GM23338 (cell line): ENCODE measurements around the gene JMJD7. TPM values are rescaled to one million over a fixed set of nuclear protein-coding genes. Genes with fewer than 3 reads are reported as not detected.

Experiments used
- ATAC-seq: fragments of 200-7000 bp; cut with Tn5 transposase; 3 replicates; pipeline ENCODE4 v1.9.1; 2020
- DNase-seq: peaks from one replicate; pipeline ENCODE4 v3.0.0-alpha.2; 2015; ENCODE audit warnings: low spot score
- H2AFZ ChIP-seq: fragments of 200-600 bp; sonication (generic); 2 replicates; pipeline ENCODE4 v1.8.0; 2016; ENCODE audit warnings: antibody characterized with exemption, mild to moderate bottlenecking, moderate library complexity
- H3F3A ChIP-seq: fragments of 200-600 bp; sonication (generic); replicated peaks from 2 replicates; pipeline ENCODE4 v1.8.0; 2017; ENCODE audit warnings: antibody characterized with exemption, mixed run types, low read depth
- H3K27ac ChIP-seq: fragments of 200-600 bp; sonication (generic); 2 replicates; pipeline ENCODE4 v1.6.1; 2016; ENCODE audit warnings: low read depth
- H3K27me3 ChIP-seq: fragments of 200-600 bp; sonication (generic); 2 replicates; pipeline ENCODE4 v1.8.0; 2016; ENCODE audit warnings: mild to moderate bottlenecking, mixed run types, moderate library complexity; ENCODE audit not compliant: insufficient read depth
- H3K36me3 ChIP-seq: fragments of 200-600 bp; sonication (generic); 2 replicates; pipeline ENCODE4 v1.8.0; 2016; ENCODE audit warnings: mild to moderate bottlenecking; ENCODE audit not compliant: insufficient read depth
- H3K4me1 ChIP-seq: fragments of 200-600 bp; sonication (generic); 2 replicates; pipeline ENCODE4 v1.8.0; 2016; ENCODE audit warnings: mild to moderate bottlenecking, moderate library complexity; ENCODE audit not compliant: insufficient read depth
- H3K4me2 ChIP-seq: fragments of 200-600 bp; sonication (generic); 2 replicates; pipeline ENCODE4 v1.7.1; 2017; ENCODE audit warnings: mixed run types
- H3K4me3 ChIP-seq: fragments of 200-600 bp; sonication (generic); 2 replicates; pipeline ENCODE4 v1.6.1; 2016; ENCODE audit warnings: mixed run types
- H3K79me2 ChIP-seq: fragments of 200-600 bp; sonication (generic); replicated peaks from 2 replicates; pipeline ENCODE4 v1.8.0; 2017; ENCODE audit warnings: mild to moderate bottlenecking; ENCODE audit not compliant: insufficient read depth
- H3K9me2 ChIP-seq: fragments of 200-600 bp; sonication (generic); 2 replicates; pipeline ENCODE4 v1.8.0; 2017; ENCODE audit not compliant: insufficient read depth
- H4K20me1 ChIP-seq: fragments of 200-600 bp; sonication (generic); replicated peaks from 2 replicates; pipeline ENCODE4 v1.8.0; 2017; ENCODE audit warnings: mild to moderate bottlenecking; ENCODE audit not compliant: insufficient read depth
- H3K27ac Mint-ChIP-seq: 2 replicates; pipeline ENCODE4 v1.8.0; 2020; ENCODE audit warnings: inconsistent platforms, mild to moderate bottlenecking, moderate library complexity, mixed read lengths
- H3K27me3 Mint-ChIP-seq: 3 replicates; pipeline ENCODE4 v1.8.0; 2022; ENCODE audit warnings: low read depth, mild to moderate bottlenecking, moderate library complexity, mixed read lengths, inconsistent platforms; ENCODE audit not compliant: insufficient read depth, poor library complexity
- H3K36me3 Mint-ChIP-seq: 3 replicates; pipeline ENCODE4 v1.8.0; 2021; ENCODE audit warnings: low read depth, mild to moderate bottlenecking, inconsistent platforms, moderate library complexity, mixed read lengths
- H3K4me1 Mint-ChIP-seq: 3 replicates; pipeline ENCODE4 v1.8.0; 2020; ENCODE audit warnings: mild to moderate bottlenecking, inconsistent platforms, mixed read lengths
- H3K4me3 Mint-ChIP-seq: 3 replicates; pipeline ENCODE4 v1.8.0; 2021; ENCODE audit warnings: moderate library complexity, mild to moderate bottlenecking, inconsistent platforms, mixed read lengths
- H3K9me3 Mint-ChIP-seq: 3 replicates; pipeline ENCODE4 v1.8.0; 2020; ENCODE audit warnings: moderate library complexity, mild to moderate bottlenecking, inconsistent platforms, mixed read lengths
- CREB1 ChIP-seq: fragments of 250-450 bp; sonication (Bioruptor Pico); IDR thresholded peaks from 2 replicates; pipeline ENCODE4 v1.5.0; 2020; ENCODE audit warnings: low read depth, mild to moderate bottlenecking, moderate library complexity
- EZH2 ChIP-seq: fragments of 200-600 bp; sonication (generic); IDR thresholded peaks from one replicate; pipeline ENCODE4 v1.8.0; 2017; ENCODE audit warnings: antibody characterized with exemption, mild to moderate bottlenecking, low read depth; ENCODE audit not compliant: unreplicated experiment
- EZH2phosphoT487 ChIP-seq: fragments of 200-600 bp; sonication (generic); IDR thresholded peaks from one replicate; pipeline ENCODE4 v1.8.1; 2018; ENCODE audit warnings: antibody characterized with exemption; ENCODE audit not compliant: unreplicated experiment
- JUNB ChIP-seq: IDR thresholded peaks from one replicate; pipeline ENCODE4 v1.6.1; 2016; ENCODE audit warnings: antibody characterized with exemption; ENCODE audit not compliant: unreplicated experiment
- NANOG ChIP-seq: IDR thresholded peaks from 2 replicates; pipeline ENCODE4 v1.6.1; 2016; ENCODE audit warnings: antibody characterized with exemption, borderline replicate concordance
- POLR2AphosphoS5 ChIP-seq: IDR thresholded peaks from 2 replicates; pipeline ENCODE4 v1.6.1; 2016; ENCODE audit warnings: antibody characterized with exemption, low read depth
- STAT1 ChIP-seq: IDR thresholded peaks from one replicate; pipeline ENCODE4 v1.6.1; 2016; ENCODE audit warnings: antibody characterized with exemption; ENCODE audit not compliant: unreplicated experiment
- ZNF114 ChIP-seq: fragments of 250-450 bp; sonication (Bioruptor Pico); IDR thresholded peaks from 2 replicates; pipeline ENCODE4 v1.5.0; 2020; ENCODE audit warnings: mild to moderate bottlenecking, moderate library complexity
- ZNF331 ChIP-seq: fragments of 250-450 bp; sonication (Bioruptor Pico); IDR thresholded peaks from 2 replicates; pipeline ENCODE4 v1.5.0; 2020; ENCODE audit warnings: low read depth, mild to moderate bottlenecking, moderate library complexity
- polyA plus RNA-seq: library from polyadenylated mRNA; unstranded; fragments of >200 nt; fragmentation: Nextera tagmentation; extraction: Ambion mirVana; gene quantifications from 2 replicates; pipeline ENCODE4 v1.2.1, GENCODE V29; 2016
- total RNA-seq: library from RNA; depleted of rRNA; stranded (reverse); fragments of >200 nt; shearing (Covaris generic); gene quantifications from 2 replicates; pipeline ENCODE4 v1.2.3, GENCODE V29; 2014
- TF ChIP-seq, protein P1 (sequence below): fragments of 250-450 bp; sonication (Bioruptor Pico); IDR thresholded peaks from 2 replicates; pipeline ENCODE4 v1.5.0; 2020; ENCODE audit warnings: mild to moderate bottlenecking, moderate library complexity
- TF ChIP-seq, protein P2 (sequence below): IDR thresholded peaks from one replicate; pipeline ENCODE4 v1.6.1; 2018; ENCODE audit warnings: antibody characterized with exemption; ENCODE audit not compliant: unreplicated experiment
- TF ChIP-seq, protein P3 (sequence below), 2 experiments: fragments of 200-600 bp in 1 of 2; sonication (generic) in 1 of 2; conservative IDR thresholded peaks; 2 replicates each; pipeline versions ENCODE4 v1.5.1 to v1.6.1; 2016 to 2017; ENCODE audit warnings: antibody characterized with exemption in 2 of 2, low read depth in 2 of 2, mild to moderate bottlenecking in 2 of 2, moderate library complexity in 1 of 2
- TF ChIP-seq, protein P4 (sequence below): IDR thresholded peaks from 2 replicates; pipeline ENCODE4 v1.6.1; 2016; ENCODE audit warnings: antibody characterized with exemption

JMJD7 gene
- total and polyA plus RNA-seq, 2 experiments from 2014 or later: 8.5 to 9.2 TPM

DNA sequence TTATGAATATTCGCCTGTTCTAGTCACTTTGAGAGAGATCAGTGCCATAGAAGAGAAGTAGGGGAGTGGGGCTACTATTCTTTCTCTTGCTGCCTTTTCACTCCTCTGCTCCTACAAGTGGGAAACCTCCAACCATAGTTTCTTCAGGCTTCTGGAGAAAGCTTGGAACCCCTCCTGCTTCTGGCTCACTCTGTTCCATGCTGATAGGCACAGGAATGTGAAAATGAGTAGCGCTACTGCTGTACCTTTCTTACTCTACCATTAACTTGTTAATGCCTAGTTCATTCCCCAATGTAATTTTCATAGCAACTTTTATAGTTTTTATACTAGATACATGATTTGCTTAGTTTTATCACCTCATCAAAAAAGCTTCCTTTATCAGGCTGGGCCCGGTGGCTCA, 26.7 kb upstream of the JMJD7 start:
- H3K27me3 Mint-ChIP-seq: no peaks in the 10 kb centered on the region
- TF ChIP-seq, protein P1, sequence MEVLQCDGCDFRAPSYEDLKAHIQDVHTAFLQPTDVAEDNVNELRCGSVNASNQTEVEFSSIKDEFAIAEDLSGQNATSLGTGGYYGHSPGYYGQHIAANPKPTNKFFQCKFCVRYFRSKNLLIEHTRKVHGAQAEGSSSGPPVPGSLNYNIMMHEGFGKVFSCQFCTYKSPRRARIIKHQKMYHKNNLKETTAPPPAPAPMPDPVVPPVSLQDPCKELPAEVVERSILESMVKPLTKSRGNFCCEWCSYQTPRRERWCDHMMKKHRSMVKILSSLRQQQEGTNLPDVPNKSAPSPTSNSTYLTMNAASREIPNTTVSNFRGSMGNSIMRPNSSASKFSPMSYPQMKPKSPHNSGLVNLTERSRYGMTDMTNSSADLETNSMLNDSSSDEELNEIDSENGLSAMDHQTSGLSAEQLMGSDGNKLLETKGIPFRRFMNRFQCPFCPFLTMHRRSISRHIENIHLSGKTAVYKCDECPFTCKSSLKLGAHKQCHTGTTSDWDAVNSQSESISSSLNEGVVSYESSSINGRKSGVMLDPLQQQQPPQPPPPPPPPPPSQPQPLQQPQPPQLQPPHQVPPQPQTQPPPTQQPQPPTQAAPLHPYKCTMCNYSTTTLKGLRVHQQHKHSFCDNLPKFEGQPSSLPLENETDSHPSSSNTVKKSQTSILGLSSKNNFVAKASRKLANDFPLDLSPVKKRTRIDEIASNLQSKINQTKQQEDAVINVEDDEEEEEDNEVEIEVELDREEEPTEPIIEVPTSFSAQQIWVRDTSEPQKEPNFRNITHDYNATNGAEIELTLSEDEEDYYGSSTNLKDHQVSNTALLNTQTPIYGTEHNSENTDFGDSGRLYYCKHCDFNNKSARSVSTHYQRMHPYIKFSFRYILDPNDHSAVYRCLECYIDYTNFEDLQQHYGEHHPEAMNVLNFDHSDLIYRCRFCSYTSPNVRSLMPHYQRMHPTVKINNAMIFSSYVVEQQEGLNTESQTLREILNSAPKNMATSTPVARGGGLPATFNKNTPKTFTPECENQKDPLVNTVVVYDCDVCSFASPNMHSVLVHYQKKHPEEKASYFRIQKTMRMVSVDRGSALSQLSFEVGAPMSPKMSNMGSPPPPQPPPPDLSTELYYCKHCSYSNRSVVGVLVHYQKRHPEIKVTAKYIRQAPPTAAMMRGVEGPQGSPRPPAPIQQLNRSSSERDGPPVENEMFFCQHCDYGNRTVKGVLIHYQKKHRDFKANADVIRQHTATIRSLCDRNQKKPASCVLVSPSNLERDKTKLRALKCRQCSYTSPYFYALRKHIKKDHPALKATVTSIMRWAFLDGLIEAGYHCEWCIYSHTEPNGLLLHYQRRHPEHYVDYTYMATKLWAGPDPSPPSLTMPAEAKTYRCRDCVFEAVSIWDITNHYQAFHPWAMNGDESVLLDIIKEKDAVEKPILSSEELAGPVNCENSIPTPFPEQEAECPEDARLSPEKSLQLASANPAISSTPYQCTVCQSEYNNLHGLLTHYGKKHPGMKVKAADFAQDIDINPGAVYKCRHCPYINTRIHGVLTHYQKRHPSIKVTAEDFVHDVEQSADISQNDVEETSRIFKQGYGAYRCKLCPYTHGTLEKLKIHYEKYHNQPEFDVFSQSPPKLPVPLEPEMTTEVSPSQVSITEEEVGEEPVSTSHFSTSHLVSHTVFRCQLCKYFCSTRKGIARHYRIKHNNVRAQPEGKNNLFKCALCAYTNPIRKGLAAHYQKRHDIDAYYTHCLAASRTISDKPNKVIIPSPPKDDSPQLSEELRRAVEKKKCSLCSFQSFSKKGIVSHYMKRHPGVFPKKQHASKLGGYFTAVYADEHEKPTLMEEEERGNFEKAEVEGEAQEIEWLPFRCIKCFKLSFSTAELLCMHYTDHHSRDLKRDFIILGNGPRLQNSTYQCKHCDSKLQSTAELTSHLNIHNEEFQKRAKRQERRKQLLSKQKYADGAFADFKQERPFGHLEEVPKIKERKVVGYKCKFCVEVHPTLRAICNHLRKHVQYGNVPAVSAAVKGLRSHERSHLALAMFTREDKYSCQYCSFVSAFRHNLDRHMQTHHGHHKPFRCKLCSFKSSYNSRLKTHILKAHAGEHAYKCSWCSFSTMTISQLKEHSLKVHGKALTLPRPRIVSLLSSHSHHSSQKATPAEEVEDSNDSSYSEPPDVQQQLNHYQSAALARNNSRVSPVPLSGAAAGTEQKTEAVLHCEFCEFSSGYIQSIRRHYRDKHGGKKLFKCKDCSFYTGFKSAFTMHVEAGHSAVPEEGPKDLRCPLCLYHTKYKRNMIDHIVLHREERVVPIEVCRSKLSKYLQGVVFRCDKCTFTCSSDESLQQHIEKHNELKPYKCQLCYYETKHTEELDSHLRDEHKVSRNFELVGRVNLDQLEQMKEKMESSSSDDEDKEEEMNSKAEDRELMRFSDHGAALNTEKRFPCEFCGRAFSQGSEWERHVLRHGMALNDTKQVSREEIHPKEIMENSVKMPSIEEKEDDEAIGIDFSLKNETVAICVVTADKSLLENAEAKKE (CRISPR knock-in tag): no peak
- TF ChIP-seq, protein P2, sequence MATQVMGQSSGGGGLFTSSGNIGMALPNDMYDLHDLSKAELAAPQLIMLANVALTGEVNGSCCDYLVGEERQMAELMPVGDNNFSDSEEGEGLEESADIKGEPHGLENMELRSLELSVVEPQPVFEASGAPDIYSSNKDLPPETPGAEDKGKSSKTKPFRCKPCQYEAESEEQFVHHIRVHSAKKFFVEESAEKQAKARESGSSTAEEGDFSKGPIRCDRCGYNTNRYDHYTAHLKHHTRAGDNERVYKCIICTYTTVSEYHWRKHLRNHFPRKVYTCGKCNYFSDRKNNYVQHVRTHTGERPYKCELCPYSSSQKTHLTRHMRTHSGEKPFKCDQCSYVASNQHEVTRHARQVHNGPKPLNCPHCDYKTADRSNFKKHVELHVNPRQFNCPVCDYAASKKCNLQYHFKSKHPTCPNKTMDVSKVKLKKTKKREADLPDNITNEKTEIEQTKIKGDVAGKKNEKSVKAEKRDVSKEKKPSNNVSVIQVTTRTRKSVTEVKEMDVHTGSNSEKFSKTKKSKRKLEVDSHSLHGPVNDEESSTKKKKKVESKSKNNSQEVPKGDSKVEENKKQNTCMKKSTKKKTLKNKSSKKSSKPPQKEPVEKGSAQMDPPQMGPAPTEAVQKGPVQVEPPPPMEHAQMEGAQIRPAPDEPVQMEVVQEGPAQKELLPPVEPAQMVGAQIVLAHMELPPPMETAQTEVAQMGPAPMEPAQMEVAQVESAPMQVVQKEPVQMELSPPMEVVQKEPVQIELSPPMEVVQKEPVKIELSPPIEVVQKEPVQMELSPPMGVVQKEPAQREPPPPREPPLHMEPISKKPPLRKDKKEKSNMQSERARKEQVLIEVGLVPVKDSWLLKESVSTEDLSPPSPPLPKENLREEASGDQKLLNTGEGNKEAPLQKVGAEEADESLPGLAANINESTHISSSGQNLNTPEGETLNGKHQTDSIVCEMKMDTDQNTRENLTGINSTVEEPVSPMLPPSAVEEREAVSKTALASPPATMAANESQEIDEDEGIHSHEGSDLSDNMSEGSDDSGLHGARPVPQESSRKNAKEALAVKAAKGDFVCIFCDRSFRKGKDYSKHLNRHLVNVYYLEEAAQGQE: no peak
- no peak for TF ChIP-seq NANOG
- TF ChIP-seq CREB1 (CRISPR knock-in tag): no peak
- TF ChIP-seq EZH2: no peak
- no peak for TF ChIP-seq POLR2AphosphoS5
- TF ChIP-seq, protein P3, sequence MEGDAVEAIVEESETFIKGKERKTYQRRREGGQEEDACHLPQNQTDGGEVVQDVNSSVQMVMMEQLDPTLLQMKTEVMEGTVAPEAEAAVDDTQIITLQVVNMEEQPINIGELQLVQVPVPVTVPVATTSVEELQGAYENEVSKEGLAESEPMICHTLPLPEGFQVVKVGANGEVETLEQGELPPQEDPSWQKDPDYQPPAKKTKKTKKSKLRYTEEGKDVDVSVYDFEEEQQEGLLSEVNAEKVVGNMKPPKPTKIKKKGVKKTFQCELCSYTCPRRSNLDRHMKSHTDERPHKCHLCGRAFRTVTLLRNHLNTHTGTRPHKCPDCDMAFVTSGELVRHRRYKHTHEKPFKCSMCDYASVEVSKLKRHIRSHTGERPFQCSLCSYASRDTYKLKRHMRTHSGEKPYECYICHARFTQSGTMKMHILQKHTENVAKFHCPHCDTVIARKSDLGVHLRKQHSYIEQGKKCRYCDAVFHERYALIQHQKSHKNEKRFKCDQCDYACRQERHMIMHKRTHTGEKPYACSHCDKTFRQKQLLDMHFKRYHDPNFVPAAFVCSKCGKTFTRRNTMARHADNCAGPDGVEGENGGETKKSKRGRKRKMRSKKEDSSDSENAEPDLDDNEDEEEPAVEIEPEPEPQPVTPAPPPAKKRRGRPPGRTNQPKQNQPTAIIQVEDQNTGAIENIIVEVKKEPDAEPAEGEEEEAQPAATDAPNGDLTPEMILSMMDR (conservative IDR thresholded peaks at IDR 0.05; ENCODE audit: low read depth in 2 of 2): no peak
- TF ChIP-seq ZNF114 (CRISPR knock-in tag): no peak
- TF ChIP-seq STAT1: no peak
- TF ChIP-seq, protein P4, sequence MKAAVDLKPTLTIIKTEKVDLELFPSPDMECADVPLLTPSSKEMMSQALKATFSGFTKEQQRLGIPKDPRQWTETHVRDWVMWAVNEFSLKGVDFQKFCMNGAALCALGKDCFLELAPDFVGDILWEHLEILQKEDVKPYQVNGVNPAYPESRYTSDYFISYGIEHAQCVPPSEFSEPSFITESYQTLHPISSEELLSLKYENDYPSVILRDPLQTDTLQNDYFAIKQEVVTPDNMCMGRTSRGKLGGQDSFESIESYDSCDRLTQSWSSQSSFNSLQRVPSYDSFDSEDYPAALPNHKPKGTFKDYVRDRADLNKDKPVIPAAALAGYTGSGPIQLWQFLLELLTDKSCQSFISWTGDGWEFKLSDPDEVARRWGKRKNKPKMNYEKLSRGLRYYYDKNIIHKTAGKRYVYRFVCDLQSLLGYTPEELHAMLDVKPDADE: no peak
- no peak for TF ChIP-seq EZH2phosphoT487
- no peak for TF ChIP-seq ZNF331 (CRISPR knock-in tag)
- no peak for TF ChIP-seq JUNB
- no peak for DNase-seq

More for the DNA sequence above, 26.7 kb upstream of the JMJD7 start:
- H3K27ac ChIP-seq: no peak overlapping the region
- H3K4me1 ChIP-seq: no peaks in the 10 kb centered on the region
- no peaks in the 10 kb centered on the region for H3K36me3 Mint-ChIP-seq
- H3K27ac Mint-ChIP-seq: no peak overlapping the region
- no peaks in the 10 kb centered on the region; the same call in none of the 2 replicates for H4K20me1 ChIP-seq
- no peak overlapping the region for H3K4me3 Mint-ChIP-seq
- no peaks in the 10 kb centered on the region for H3K36me3 ChIP-seq
- no peaks in the 10 kb centered on the region for H3K9me2 ChIP-seq
- no peaks in the 10 kb centered on the region for H3K79me2 ChIP-seq
- no peaks in the 10 kb centered on the region for H3K9me3 Mint-ChIP-seq
- H3K4me2 ChIP-seq: no peak overlapping the region
- ATAC-seq: no peak
- H3K4me1 Mint-ChIP-seq: peaks cover 2% of the 10 kb centered on the region; the same call in 1 of the 3 replicates
- no peak overlapping the region for H2AFZ ChIP-seq
- H3K4me3 ChIP-seq: no peak overlapping the region
- H3F3A ChIP-seq: no peaks in the 10 kb centered on the region
- no peaks in the 10 kb centered on the region for H3K27me3 ChIP-seq
